Adrenal gland (tissue), 19 donors: Measurements from ENCODE around the gene MSANTD2. TPM values are rescaled to one million over a fixed set of nuclear protein-coding genes. Genes with fewer than 3 reads are reported as not detected.

Experiments
- DNase-seq, 7 donors: peaks; one replicate each; pipeline ENCODE4 v3.0.0-alpha.2; 2019 to 2020
- H3K27ac ChIP-seq, 5 donors: fragments of 200-600 bp; sonication (generic) in 4 of 5; 1 replicate in 3 of 5; 2 replicates in 2 of 5; pipeline versions ENCODE4 v1.5.1 to v1.8.0; 2016 to 2020; ENCODE audit warnings: mild to moderate bottlenecking in 1 of 5
- H3K27me3 ChIP-seq: fragments of 200-600 bp; 2 replicates; pipeline ENCODE4 v1.8.0; 2021
- H3K36me3 ChIP-seq, 2 donors: fragments of 200-600 bp; replicated peaks in 1 of 2; 1 replicate in 1 of 2; 2 replicates in 1 of 2; pipeline versions ENCODE4 v1.5.1 to v1.8.0; 2018 to 2022
- H3K4me1 ChIP-seq, 2 donors: fragments of 200-600 bp; replicated peaks in 1 of 2; 1 replicate in 1 of 2; 2 replicates in 1 of 2; pipeline versions ENCODE4 v1.5.1 to v1.8.0; 2018 to 2021
- H3K4me3 ChIP-seq, 4 donors: fragments of 200-600 bp; sonication (generic) in 3 of 4; one replicate each; pipeline ENCODE4 v1.5.1; 2016 to 2018
- H3K9me3 ChIP-seq, 3 donors: fragments of 200-600 bp; sonication (generic) in 1 of 3; replicated peaks in 1 of 3; 1 replicate in 2 of 3; 2 replicates in 1 of 3; pipeline versions ENCODE4 v1.5.1 to v1.8.0; 2016 to 2021
- CTCF ChIP-seq, 6 experiments: fragments of 450-650 bp in 4 of 6; fragments of 200-600 bp in 2 of 6; sonication (generic) in 1 of 6; IDR thresholded peaks; 1 replicate in 5 of 6; 2 replicates in 1 of 6; pipeline versions ENCODE4 v1.5.1 to v1.8.0; 2016 to 2021; ENCODE audit warnings: antibody characterized with exemption in 6 of 6, mild to moderate bottlenecking in 2 of 6, moderate library complexity in 1 of 6
- POLR2A ChIP-seq, 2 donors: fragments of 450-650 bp; IDR thresholded peaks; one replicate each; pipeline ENCODE4 v1.6.1; 2017; ENCODE audit warnings: antibody characterized with exemption in 2 of 2, mild to moderate bottlenecking in 2 of 2, moderate library complexity in 1 of 2
- WGBS, 4 donors: extraction: QIAGEN DNeasy Blood & Tissue Kit in 2 of 4; methylation state at CpG; one replicate each; pipeline versions ENCODE4 v1.1.5 to v1.1.7; 2013 to 2017; 5-methylcytosine and 5-hydroxymethylcytosine counted together
- intact Hi-C, 2 donors: fragments of 100-400 bp; cut with DNase I; formaldehyde crosslinking; loops; one replicate each; pipeline versions ENCODE4 v1.14.1 to v1.15.0; 2022 to 2023
- long read RNA-seq, 10 donors: library from polyadenylated mRNA in 3 of 10; unstranded in 2 of 10; stranded (forward) in 1 of 10; transcript quantifications; one replicate each; pipeline ENCODE4 v2.0.0 and lab custom pipeline, GENCODE V29; 2021 to 2026
- polyA plus RNA-seq, 3 donors: library from polyadenylated mRNA; stranded (reverse); fragments of 200-250 nt in 2 of 3; fragments of 350-450 nt in 1 of 3; fragmentation: Illumina TruSeq in 1 of 3; extraction: RNeasy Lipid Tissue Mini Kit (QIAGEN cat#74804) in 1 of 3; gene quantifications; one replicate each; pipeline ENCODE4 v1.2.3, GENCODE V29; 2013 to 2014
- total RNA-seq, 9 donors: library from RNA; depleted of rRNA in 4 of 9; stranded (reverse); fragments of >200 nt in 4 of 9; fragments of 120-200 nt in 1 of 9; fragmentation: NEBNext Ultra II Directional in 1 of 9; extraction: Animal tissue kit (Norgen Biotek cat#: 25700) in 1 of 9; gene quantifications; one replicate each; pipeline versions ENCODE4 v1.1.0 to v1.2.4, GENCODE V29; 2013 to 2023
- donor health status: healthy with polysubstance abuse.
- donor health status: Bipolar disorder and iron deficiency.
- donor health status: DM: yes; HTN: yes; CAD: no.
- donor health status: DM: no; HTN: no; CAD: no.
- donor health status: DM: no; HTN: no; CAD: no.
- donor health status: DM: yes; HTN: yes; CAD: no.

Gene MSANTD2
- total RNA-seq (10 to 100 TPM in 4 of 9 donors, 1 to 10 TPM in 5; 4.4 to 16.2 (median 6.4) TPM), polyA plus RNA-seq (10 to 100 TPM in 2 of 3 donors, 1 to 10 TPM in 1; 7.1 to 16.8 (median 16.2) TPM)
- long read RNA-seq, donor 1, partial matches to known transcripts, result 0 of 1 reads
- long read RNA-seq, donor 1, other reads (novel, unspliced or antisense), result 0 of 1 reads
- long read RNA-seq, donor 2, partial matches to known transcripts, result 0 of 1 reads
- long read RNA-seq, donor 2, other reads (novel, unspliced or antisense), result 0 of 1 reads
- long read RNA-seq, donor 3, result 0 reads
- long read RNA-seq, donor 4, result 0 reads
- long read RNA-seq, donor 5, partial matches to known transcripts, result 0 of 4 reads
- long read RNA-seq, donor 5, other reads (novel, unspliced or antisense), result 1 of 4 reads
- long read RNA-seq, donor 6, partial matches to known transcripts, result 0 of 2 reads
- long read RNA-seq, donor 6, other reads (novel, unspliced or antisense), result 2 of 2 reads
- long read RNA-seq, donor 7, partial matches to known transcripts, result 0 of 4 reads
- long read RNA-seq, donor 7, other reads (novel, unspliced or antisense), result 0 of 4 reads
- long read RNA-seq, donor 8, partial matches to known transcripts, result 0 of 3 reads
- long read RNA-seq, donor 8, other reads (novel, unspliced or antisense), result 0 of 3 reads
- long read RNA-seq, donor 9, partial matches to known transcripts, result 0 of 2 reads
- long read RNA-seq, donor 9, other reads (novel, unspliced or antisense), result 0 of 2 reads
- long read RNA-seq, donor 10, result 0 reads

GRCh38 chr11:124800226-124800929 lies at the start of gene MSANTD2:
Gene MSANTD2, minus strand, starts transcription at chr11:124800406. Its CDS starts 26 bp downstream, at chr11:124800380.
- intact Hi-C loops, result loop anchor here in 1 of 2 donors (5.0 kb wide), 1 partner anchor 37 kb away; no protein-coding TSS in a partner anchor
- Histone ChIP-seq H3K36me3 (no peaks in the 10 kb centered on the region), H3K27ac (peak within 1 kb of the TSS; percentile 94 to 98 (median 97)), H3K4me1 (peaks cover 7 to 24% of the 10 kb centered on the region in 2 donors), H3K4me3 (peak within 1 kb of the TSS; percentile 77 to 98 (median 82)), H3K9me3 (no peaks in the 10 kb centered on the region), H3K27me3 (no peaks in the 10 kb centered on the region)
- WGBS, 4 donors, result 0 to 3% (median 1%) methylated on average over 8 to 62 of the region's 62 CpGs
- peak; percentile 72 to 83 (median 80) for DNase-seq
- TF ChIP-seq POLR2A (IDR thresholded peaks at IDR 0.05) (peak; percentile 77 to 78), CTCF (IDR thresholded peaks at IDR 0.05) (no peak)

GRCh38 chr11:124846070-124846673 lies 46.0 kb upstream of the MSANTD2 start:
- Histone ChIP-seq H3K27ac (no peak overlapping the region), H3K4me1 (peaks cover 4 to 9% of the 10 kb centered on the region in 2 donors), H3K27me3 (peaks cover 85% of the 10 kb centered on the region), H3K9me3 (no peaks in the 10 kb centered on the region), H3K36me3 (no peaks in the 10 kb centered on the region), H3K4me3 (no peak overlapping the region)
- no peak for TF ChIP-seq CTCF (IDR thresholded peaks at IDR 0.05)
- TF ChIP-seq POLR2A (IDR thresholded peaks at IDR 0.05), result no peak
- intact Hi-C loops, result no loop called here
- no peak for DNase-seq
- WGBS, 4 donors, result 4 to 8% (median 5%) methylated on average over 4 to 11 of the region's 11 CpGs

- H3K36me3 ChIP-seq, result no peaks in the 10 kb centered on the region
- H3K27ac ChIP-seq, result no peak overlapping the region
- H3K4me3 ChIP-seq, result no peak overlapping the region
- intact Hi-C loops, result no loop called here
- no peak for DNase-seq
- H3K27me3 ChIP-seq, result peaks cover 94% of the 10 kb centered on the region
- WGBS, 4 donors, result 2 to 18% (median 7%) methylated on average over 5 to 8 of the region's 8 CpGs
- no peak for TF ChIP-seq POLR2A (IDR thresholded peaks at IDR 0.05)
- no peak for TF ChIP-seq CTCF (IDR thresholded peaks at IDR 0.05)
- H3K9me3 ChIP-seq, result no peaks in the 10 kb centered on the region
- H3K4me1 ChIP-seq, result peaks cover 6 to 12% of the 10 kb centered on the region in 2 donors
Measured at GRCh38 chr11:124844664-124845079, 44.5 kb upstream of the MSANTD2 start.
